ENCODE measurements around the gene SOX14.

GRCh38 chr3:137771401-137772213 lies 7.5 kb downstream of the SOX14 start:
- TF ChIP-seq CTCF (IDR thresholded peaks at IDR 0.05; ENCODE audit: low read length) (no peak), EZH2 (IDR thresholded peaks at IDR 0.05; ENCODE audit: borderline replicate concordance, low read length) (no peak)

Measured in OCI-LY1 (cell line).